MCF 10A (cell line): ENCODE measurements around the gene RNF217. TPM values are rescaled to one million over a fixed set of nuclear protein-coding genes. Genes with fewer than 3 reads are reported as not detected.

Experiments
- BruUV-seq: library from RNA; stranded (reverse); fragments of 400-500 nt; replicated peaks from 2 replicates; lab custom pipeline; 2021; lab: Mats Ljungman, UMichigan
- CTCF ChIA-PET: fragments of 300-600 bp; sonication (Branson Sonifier 250); formaldehyde crosslinking; extraction: SDS; loops from one replicate; lab custom pipeline; 2021; ENCODE audit warnings: antibody characterized with exemption, inconsistent platforms; lab: Yijun Ruan, JAX
- POLR2A ChIA-PET: fragments of 300-600, 350-650 bp; sonication (Branson Sonifier 250); formaldehyde crosslinking; extraction: SDS; loops from one replicate; lab custom pipeline; 2020; ENCODE audit warnings: antibody characterized with exemption, inconsistent platforms; lab: Yijun Ruan, JAX
- DNase-seq: peaks from one replicate; pipeline ENCODE4 v3.0.0-alpha.2; 2018; ENCODE audit not compliant: unreplicated experiment
- H3K27ac Mint-ChIP-seq: one replicate; pipeline ENCODE4 v1.8.0; 2022; ENCODE audit warnings: mild to moderate bottlenecking, low read depth, mixed read lengths; ENCODE audit not compliant: unreplicated experiment
- H3K27me3 Mint-ChIP-seq: one replicate; pipeline ENCODE4 v1.8.0; 2022; ENCODE audit warnings: mixed read lengths; ENCODE audit not compliant: insufficient read depth, unreplicated experiment
- H3K36me3 Mint-ChIP-seq: one replicate; pipeline ENCODE4 v1.8.0; 2022; ENCODE audit warnings: mild to moderate bottlenecking, moderate library complexity, mixed read lengths; ENCODE audit not compliant: insufficient read depth, unreplicated experiment
- H3K4me1 Mint-ChIP-seq: one replicate; pipeline ENCODE4 v1.8.0; 2022; ENCODE audit warnings: mixed read lengths; ENCODE audit not compliant: insufficient read depth, unreplicated experiment
- H3K4me3 Mint-ChIP-seq: one replicate; pipeline ENCODE4 v1.8.0; 2022; ENCODE audit warnings: mild to moderate bottlenecking, moderate library complexity, mixed read lengths; ENCODE audit not compliant: unreplicated experiment
- H3K9me3 Mint-ChIP-seq: one replicate; pipeline ENCODE4 v1.8.0; 2022; ENCODE audit warnings: mixed read lengths; ENCODE audit not compliant: unreplicated experiment
- CTCF ChIP-seq: fragments of 200-600 bp; IDR thresholded peaks from one replicate; pipeline ENCODE4 v1.8.0; 2022; ENCODE audit warnings: antibody characterized with exemption, mild to moderate bottlenecking; ENCODE audit not compliant: unreplicated experiment
- intact Hi-C: fragments of 100-400 bp; cut with micrococcal nuclease; formaldehyde crosslinking; loops from 2 replicates; pipeline ENCODE4 v1.14.1; 2022
- total RNA-seq: library from RNA; stranded (reverse); gene quantifications from 2 replicates; pipeline ENCODE4 v1.2.3, GENCODE V29; 2022

Gene RNF217
- total RNA-seq, 1 experiment from 2014 or later, result 24.8 TPM

DNA sequence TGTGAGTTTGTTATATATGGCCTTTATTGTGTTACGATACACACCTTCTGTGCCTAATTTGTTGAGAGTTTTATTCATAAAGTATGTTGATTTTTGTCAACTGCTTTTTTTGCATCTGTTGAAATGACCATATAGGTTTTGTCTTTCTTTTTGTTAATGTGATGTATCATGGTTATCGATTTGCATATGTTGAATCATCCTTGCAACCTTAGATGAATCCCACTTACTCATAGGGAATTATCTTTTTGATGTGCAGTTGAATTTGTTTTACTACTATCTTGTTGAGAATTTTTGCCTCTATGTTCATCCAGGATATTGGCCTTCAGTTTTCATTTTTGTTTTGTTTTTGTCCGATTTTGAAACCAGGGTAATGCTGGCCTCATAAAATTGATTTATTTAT, 145.7 kb downstream of the RNF217 start:
- no TSS peak for BruUV-seq

GRCh38 chr6:125110056-125110455, 147.8 kb downstream of the RNF217 start:
- POLR2A ChIA-PET, result interaction anchor here (0.7 kb wide), 1 partner anchor 147 kb away, joined by 3 read pairs; no protein-coding TSS in a partner anchor
- H3K27me3 Mint-ChIP-seq, result no peaks in the 10 kb centered on the region
- no peak for DNase-seq
- no peak overlapping the region for H3K4me3 Mint-ChIP-seq
- intact Hi-C loops, result loop anchor here (10.0 kb wide), 1 partner anchor 645 kb away; no protein-coding TSS in a partner anchor
- H3K36me3 Mint-ChIP-seq, result no peaks in the 10 kb centered on the region
- CTCF ChIA-PET, result interaction anchor here (1.3 to 5.2 kb wide), 2 partner anchors 16 to 238 kb away, joined by 4 to 127 read pairs; no protein-coding TSS in a partner anchor
- no peak overlapping the region for H3K27ac Mint-ChIP-seq
- no TSS peak for BruUV-seq
- H3K9me3 Mint-ChIP-seq, result peaks cover 40% of the 10 kb centered on the region
- no peak for TF ChIP-seq CTCF
- no peaks in the 10 kb centered on the region for H3K4me1 Mint-ChIP-seq

More for the DNA sequence above, 145.7 kb downstream of the RNF217 start:
- ChIA-PET POLR2A (interaction anchor here (0.7 kb wide), 1 partner anchor 876 kb away, joined by 3 read pairs; no protein-coding TSS in a partner anchor), CTCF (no interaction called here)
- Mint-ChIP-seq H3K4me3 (no peak overlapping the region), H3K27me3 (no peaks in the 10 kb centered on the region), H3K4me1 (peaks cover 9% of the 10 kb centered on the region), H3K27ac (no peak overlapping the region), H3K36me3 (no peaks in the 10 kb centered on the region), H3K9me3 (peaks cover 40% of the 10 kb centered on the region)
- DNase-seq, result no peak
- TF ChIP-seq CTCF, result no peak
- intact Hi-C loops, result no loop called here

GRCh38 chr6:125111219-125111983, 149.2 kb downstream of the RNF217 start:
- peaks cover 40% of the 10 kb centered on the region for H3K9me3 Mint-ChIP-seq
- CTCF ChIA-PET, result interaction anchor here (0.7 to 5.2 kb wide), 9 partner anchors 11 to 641 kb away, joined by 3 to 127 read pairs (median 4); partner anchors contain the start of gene RNF217
- no peaks in the 10 kb centered on the region for H3K4me1 Mint-ChIP-seq
- H3K27me3 Mint-ChIP-seq, result no peaks in the 10 kb centered on the region
- H3K27ac Mint-ChIP-seq, result no peak overlapping the region
- intact Hi-C loops, result loop anchor here (10.0 kb wide), 1 partner anchor 643 kb away; no protein-coding TSS in a partner anchor
- no peak for DNase-seq
- H3K36me3 Mint-ChIP-seq, result no peaks in the 10 kb centered on the region
- H3K4me3 Mint-ChIP-seq, result no peak overlapping the region
- POLR2A ChIA-PET, result interaction anchor here (0.8 kb wide), 2 partner anchors 149 to 153 kb away, joined by 3 read pairs; no protein-coding TSS in a partner anchor
- TF ChIP-seq CTCF, result no peak
- no TSS peak for BruUV-seq

DNA sequence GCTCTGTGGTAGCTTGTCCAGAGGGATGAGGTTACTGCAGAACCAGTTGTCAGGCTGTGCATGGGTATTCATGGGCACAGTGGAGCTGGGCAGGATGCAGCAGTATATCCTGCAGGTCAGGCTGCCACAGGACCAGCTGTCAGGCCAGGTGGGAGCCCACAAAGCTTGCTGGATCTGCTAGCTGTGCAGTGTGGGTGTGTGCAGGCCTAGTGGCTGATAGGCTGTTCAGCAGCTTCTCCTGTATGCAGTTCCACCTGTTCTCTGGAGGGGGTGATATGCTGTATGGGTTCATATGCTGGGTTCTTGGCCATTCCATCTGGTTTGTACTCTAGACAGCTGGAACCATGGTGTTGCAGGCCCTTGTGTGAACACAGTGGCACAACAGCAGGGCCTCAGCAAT, 150.7 kb downstream of the RNF217 start:
- POLR2A ChIA-PET, result interaction anchor here (0.5 kb wide), 1 partner anchor 1441 kb away, joined by 3 read pairs; no protein-coding TSS in a partner anchor
- H3K4me3 Mint-ChIP-seq, result no peak overlapping the region
- CTCF ChIA-PET, result interaction anchor here (0.6 to 5.2 kb wide), 16 partner anchors 11 to 678 kb away, joined by 3 to 127 read pairs (median 8); partner anchors contain the start of genes RNF217 and TPD52L1
- TF ChIP-seq CTCF, result no peak
- H3K27ac Mint-ChIP-seq, result no peak overlapping the region
- no peaks in the 10 kb centered on the region for H3K4me1 Mint-ChIP-seq
- H3K9me3 Mint-ChIP-seq, result peaks cover 40% of the 10 kb centered on the region
- no peaks in the 10 kb centered on the region for H3K36me3 Mint-ChIP-seq
- H3K27me3 Mint-ChIP-seq, result no peaks in the 10 kb centered on the region
- DNase-seq, result no peak
- intact Hi-C loops, result loop anchor here (10.0 kb wide), 1 partner anchor 642 kb away; no protein-coding TSS in a partner anchor
- no TSS peak for BruUV-seq
